Esophagus mucosa (tissue), 1 donor: ENCODE data around the gene ST14. TPM values are rescaled to one million over a fixed set of nuclear protein-coding genes. Genes with fewer than 3 reads are reported as not detected.

Source experiments
- ATAC-seq: fragments of 200-7000 bp; cut with Tn5 transposase; one replicate; pipeline ENCODE4 v1.9.1; 2020
- total RNA-seq: library from RNA; stranded (reverse); gene quantifications from one replicate; pipeline ENCODE4 v1.2.4, GENCODE V29; 2023
- donor health status: DM: yes; HTN: yes; CAD: no.

The ST14 gene
- total RNA-seq, 1 donor from 2014 or later: 121 TPM

- no peak for ATAC-seq
These were observed 21.6 kb upstream of the ST14 start for GRCh38 chr11:130137999-130138398.

DNA sequence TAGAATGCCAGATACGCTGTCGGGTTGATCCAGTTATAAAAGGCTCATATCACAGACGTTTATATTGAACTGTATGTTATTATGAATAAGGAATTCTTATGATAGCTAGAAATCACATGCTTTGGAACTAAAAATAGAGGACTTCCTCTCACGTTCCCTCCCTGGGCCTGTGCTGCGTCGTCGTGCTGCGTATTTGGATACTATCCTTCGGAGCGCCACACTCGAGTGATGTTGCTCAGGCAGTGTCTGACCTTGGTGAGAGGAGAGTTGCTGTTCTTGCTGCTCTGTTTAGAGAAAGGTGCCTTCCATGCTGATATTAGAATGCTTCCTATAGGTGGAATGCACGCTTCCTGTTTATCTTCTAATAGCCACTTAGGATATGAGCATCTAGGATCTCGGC is 20.2 kb upstream of the ST14 start:
- no peak for ATAC-seq

DNA sequence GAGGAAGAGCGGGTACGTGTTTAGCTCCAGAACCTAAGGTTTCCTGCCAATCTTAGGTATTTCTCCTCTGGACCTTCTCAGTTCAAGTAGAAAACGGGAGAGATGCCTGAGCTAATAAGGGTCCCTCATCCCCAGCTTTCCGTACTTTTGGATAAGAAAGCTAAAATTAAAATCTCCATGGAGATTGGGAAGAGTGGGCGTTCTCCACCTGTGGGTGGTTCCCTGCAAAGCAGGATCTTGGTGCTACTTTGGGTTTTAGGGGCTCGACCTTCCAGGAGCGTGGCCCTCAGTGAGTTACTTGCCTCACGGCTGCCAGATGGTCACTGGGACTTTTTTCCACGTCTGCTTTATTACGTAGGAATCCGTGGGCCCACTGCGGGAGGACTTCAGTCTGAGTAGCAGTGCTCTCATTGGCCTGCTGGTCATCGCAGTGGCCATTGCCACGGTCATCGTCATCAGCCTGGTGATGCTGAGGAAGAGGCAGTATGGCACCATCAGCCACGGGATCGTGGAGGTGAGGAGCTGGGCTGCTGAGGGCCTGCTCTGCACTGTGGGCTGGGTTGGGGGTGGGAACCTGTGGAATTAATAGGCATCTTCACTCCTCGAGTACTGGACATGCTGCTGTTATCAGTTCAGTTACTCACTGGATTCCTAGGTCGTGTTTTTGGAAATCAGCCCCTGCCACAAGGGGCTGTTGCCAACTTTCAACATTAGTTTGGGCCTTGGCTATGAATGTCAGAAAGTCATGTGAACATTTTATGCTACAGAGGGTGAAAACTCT is 17.8 kb upstream of the ST14 start:
- ATAC-seq: no peak

GRCh38 chr11:130144141-130144540 is 15.4 kb upstream of the ST14 start:
- no peak for ATAC-seq

DNA sequence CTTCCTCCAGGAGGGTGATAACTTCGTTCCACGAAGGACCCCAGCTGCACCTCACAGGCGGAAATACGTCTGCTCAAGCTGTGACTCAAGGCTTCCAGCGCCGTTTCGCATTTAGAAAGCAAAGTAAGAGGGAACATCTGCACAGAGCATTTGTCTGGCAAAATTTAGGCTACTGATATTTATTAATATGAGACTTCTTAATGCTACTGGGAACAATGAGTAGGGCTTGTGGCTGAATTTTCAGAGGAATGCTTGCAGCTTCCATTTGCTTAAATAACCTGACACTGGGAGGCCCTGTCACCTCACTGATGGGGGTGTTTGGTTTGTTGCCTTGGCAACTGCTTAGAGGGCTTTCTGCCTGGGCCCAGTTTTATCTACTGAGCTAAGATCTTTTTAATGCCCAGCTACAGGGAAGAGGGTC is 14.7 kb upstream of the ST14 start:
- no peak for ATAC-seq

DNA sequence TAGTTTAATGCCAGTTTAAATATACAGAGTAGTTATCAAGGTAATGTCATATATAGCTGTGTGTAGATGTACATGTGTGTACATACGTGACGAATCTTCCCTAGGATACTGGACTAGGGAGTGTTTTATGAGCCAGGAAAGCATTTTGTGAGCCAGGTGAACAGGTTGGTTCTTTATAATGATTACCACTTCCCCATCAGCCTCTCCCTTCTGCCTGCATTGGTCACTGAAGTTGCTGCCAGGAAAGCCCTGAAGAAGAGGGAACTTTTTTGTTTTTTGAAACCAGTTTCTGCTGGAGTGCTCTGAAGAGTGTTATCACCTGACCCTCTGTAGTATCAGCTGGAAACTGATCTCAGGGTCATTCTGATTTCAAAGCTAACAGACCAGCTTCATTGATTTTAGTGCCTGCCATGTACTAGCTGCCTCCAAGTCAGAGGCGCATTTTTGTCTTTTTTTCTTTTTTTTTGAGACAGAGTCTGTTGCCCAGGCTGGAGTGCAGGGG is 14.2 kb upstream of the ST14 start:
- peak; percentile 62 for ATAC-seq

DNA sequence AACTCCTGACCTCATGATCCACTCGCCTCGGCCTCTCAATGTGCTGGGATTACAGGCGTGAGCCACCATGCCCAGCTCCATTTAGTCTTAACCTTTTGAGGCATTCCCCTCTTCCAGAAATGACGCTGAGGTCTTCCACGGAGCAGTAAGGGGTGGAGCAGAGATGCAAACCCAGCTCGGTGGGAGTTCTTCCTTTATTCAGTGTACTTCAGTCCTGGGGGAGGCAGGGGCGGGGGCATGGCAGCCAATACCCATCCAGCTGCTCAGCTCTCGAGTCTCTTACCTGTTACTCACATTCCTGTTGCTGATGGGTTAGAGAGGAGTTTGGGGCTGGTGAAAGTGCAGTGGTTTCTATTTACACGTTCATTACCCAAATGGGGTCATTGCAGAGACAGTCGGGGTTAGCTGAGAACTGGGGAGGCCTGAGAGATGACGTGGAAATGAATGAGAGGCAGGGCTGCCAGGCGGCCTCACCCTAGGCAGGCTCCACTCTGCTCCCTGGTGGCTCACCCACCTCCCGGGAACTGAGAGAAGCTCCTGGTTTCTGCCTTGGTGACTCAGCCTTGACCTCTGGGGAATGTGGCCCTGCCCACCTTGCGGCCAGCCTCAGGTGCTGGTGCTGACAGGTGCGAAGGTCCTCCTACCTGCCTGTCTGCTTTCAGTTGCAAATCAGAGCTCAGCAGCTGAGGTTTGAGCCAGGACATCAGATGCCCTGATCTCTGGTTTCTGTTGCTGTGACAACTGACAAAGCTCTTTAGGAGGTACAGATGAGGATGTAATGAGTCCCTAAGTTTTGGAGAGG is 13.4 kb upstream of the ST14 start:
- ATAC-seq: peak; percentile 98

DNA sequence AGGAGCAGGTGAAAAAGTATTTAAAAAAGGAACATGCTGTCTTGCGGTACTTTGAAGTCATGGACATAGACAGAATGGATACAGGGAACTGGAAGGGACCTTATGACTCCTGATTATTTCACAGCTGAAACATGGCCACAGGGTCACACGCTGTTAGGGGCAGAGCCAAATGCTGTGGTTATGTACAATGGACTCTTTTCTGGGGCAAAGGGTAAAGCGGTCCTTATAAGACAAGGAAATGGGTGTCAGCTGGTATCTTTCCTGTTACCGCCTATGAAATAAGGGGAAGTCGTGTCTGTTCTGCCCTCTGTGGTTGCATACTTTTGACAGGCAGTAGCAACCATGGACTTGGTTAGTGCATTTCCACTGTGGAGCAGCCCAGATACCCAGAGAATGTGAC is 12.8 kb upstream of the ST14 start:
- peak; percentile 42 for ATAC-seq

DNA sequence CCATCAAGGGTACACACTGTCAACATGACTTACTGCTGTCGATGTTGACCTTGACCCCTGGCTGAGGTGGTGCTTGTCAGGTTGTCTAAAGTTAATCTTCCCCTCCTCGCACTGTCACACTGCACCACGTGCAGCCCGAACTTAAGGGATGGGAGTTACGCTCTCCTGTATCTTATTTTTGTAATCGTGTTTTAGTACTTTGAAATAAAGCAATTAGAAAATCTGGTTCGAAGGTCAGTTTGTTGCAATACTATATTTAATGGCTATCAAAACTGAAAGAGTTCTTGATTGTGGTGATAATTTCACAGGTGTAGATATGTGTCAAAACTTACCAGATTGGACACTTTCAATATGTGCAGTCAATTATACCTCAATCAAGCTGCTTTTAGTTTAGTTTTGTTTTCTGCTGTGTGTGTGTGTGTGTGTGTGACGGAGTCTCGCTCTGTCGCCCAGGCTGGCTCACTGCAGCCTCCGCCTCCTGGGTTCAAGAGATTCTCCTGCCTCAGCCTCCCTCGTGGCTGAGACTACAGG is 10.7 kb upstream of the ST14 start:
- ATAC-seq: no peak

GRCh38 chr11:130150790-130151189 is 8.8 kb upstream of the ST14 start:
- ATAC-seq: no peak

DNA sequence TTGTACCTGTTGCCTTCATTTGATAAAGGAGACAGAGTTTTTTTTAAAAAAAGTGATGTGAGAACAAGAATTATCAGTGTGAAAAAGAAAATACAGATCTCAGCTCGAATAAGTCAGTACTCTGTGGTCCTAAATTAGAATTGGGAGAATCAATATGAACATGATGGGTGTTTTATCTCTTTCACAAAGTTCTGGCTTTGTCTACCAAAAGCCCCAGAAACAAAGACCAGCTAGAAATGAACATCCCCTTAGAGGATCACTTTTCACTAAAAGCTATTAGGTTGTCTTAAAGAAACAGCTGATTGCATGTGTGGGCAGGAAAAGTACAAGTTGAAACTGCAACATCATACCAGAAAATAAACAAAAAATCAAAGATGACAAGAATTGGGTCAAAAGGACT is 8.4 kb upstream of the ST14 start:
- ATAC-seq: no peak

- ATAC-seq: peak; percentile 61
These were observed 3.2 kb upstream of the ST14 start for GRCh38 chr11:130156108-130157022.

- ATAC-seq: no peak
These were observed 2.5 kb upstream of the ST14 start for GRCh38 chr11:130157101-130157500.

DNA sequence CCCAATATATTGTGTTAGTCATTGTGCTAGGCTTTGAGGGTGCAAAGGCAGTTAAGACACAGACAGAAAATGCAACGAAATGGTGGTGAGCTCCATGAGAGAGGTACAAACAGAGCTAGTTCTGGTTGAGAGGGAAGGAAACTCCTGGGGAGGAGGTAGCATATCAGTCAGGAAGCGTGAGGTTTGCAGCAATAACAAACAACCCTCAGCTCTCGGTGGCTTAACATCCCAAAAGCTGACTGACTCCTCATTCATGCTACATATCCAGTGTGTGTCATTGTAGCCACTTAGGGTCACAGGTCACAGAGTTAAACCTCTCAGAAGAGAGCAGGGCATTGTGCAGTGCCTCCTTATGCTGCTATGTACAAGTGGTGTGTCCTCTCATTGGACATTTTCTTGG is 1.7 kb upstream of the ST14 start:
- no peak for ATAC-seq

DNA sequence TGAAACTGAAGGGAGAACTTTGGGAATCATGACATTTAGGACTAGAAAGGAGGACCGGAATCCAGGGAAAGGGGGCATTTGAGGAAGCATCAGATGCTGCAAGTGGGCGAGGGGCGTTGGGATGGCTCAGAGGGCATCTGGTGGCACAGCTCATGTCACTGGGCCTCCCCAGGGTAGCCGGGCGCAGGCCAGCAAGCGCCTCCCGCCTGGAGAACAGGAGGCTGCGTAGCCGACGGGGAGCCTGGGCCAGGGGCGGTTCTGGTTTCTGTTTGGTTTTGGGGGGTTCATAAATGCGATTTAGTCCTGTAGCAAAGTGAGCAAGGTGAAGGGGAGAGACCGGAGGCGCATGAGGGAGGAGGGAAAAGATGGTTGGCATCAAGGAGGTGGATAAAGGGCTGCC is 443 bp upstream of the ST14 start:
- no peak for ATAC-seq

GRCh38 chr11:130160498-130161155 is 1.0 kb downstream of the ST14 start:
- ATAC-seq: no peak

- no peak for ATAC-seq
These were observed 2.0 kb downstream of the ST14 start for GRCh38 chr11:130161441-130162145.

GRCh38 chr11:130162733-130163132 is 3.2 kb downstream of the ST14 start:
- ATAC-seq: peak; percentile 68

GRCh38 chr11:130163346-130164220 is 4.0 kb downstream of the ST14 start:
- ATAC-seq: no peak

DNA sequence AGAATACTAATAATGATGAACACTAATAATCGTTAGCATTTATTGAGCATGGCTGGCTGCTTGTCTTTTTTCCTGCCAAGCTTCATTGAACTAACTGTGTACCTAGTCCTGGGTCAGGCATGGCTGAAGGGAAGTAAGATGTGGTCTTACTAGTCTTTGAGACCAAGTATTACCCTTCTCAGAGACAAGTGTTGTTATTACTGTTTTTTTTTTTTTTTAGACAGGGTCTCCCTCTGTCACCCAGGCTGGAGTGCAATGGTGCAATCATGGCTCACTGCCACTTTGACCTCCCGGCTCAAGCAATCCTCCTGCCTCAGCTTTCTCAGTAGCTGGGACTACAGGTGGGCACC is 4.6 kb downstream of the ST14 start:
- no peak for ATAC-seq
